IPS-18a (cell line): ENCODE data around the gene SP3.

Experiments
- H3K27ac ChIP-seq: one replicate; pipeline ENCODE4 v1.5.1; 2013; ENCODE audit warnings: low read length
- H3K27me3 ChIP-seq: one replicate; pipeline ENCODE4 v1.6.1; 2013; ENCODE audit warnings: mild to moderate bottlenecking, low read length; ENCODE audit not compliant: control insufficient read depth, insufficient read depth
- H3K36me3 ChIP-seq: one replicate; pipeline ENCODE4 v1.6.1; 2013; ENCODE audit warnings: low read depth, low read length; ENCODE audit not compliant: control insufficient read depth
- H3K4me1 ChIP-seq: one replicate; pipeline ENCODE4 v1.6.1; 2013; ENCODE audit warnings: low read depth, low read length; ENCODE audit not compliant: control insufficient read depth
- H3K4me3 ChIP-seq: one replicate; pipeline ENCODE4 v1.5.1; 2013; ENCODE audit warnings: low read length
- H3K9ac ChIP-seq: one replicate; pipeline ENCODE4 v1.6.1; 2013; ENCODE audit warnings: mild to moderate bottlenecking, low read length, moderate library complexity
- H3K9me3 ChIP-seq: one replicate; pipeline ENCODE4 v1.6.1; 2013; ENCODE audit warnings: low read depth, low read length; ENCODE audit not compliant: control insufficient read depth

SP3 gene

GRCh38 chr2:173993459-173993858, 28.3 kb upstream of the SP3 start:
- no peak overlapping the region for H3K27ac ChIP-seq

GRCh38 chr2:173991856-173992588, 26.8 kb upstream of the SP3 start:
- H3K36me3 ChIP-seq: no peaks in the 10 kb centered on the region
- no peaks in the 10 kb centered on the region for H3K9me3 ChIP-seq
- H3K27ac ChIP-seq: no peak overlapping the region
- no peaks in the 10 kb centered on the region for H3K4me1 ChIP-seq
- H3K9ac ChIP-seq: no peak overlapping the region
- H3K27me3 ChIP-seq: no peaks in the 10 kb centered on the region
- H3K4me3 ChIP-seq: no peak overlapping the region

More at GRCh38 chr2:173993459-173993858, 28.3 kb upstream of the SP3 start:
- no peaks in the 10 kb centered on the region for H3K36me3 ChIP-seq
- H3K27me3 ChIP-seq: no peaks in the 10 kb centered on the region
- H3K9me3 ChIP-seq: no peaks in the 10 kb centered on the region
- H3K9ac ChIP-seq: no peak overlapping the region
- no peak overlapping the region for H3K4me3 ChIP-seq
- H3K4me1 ChIP-seq: no peaks in the 10 kb centered on the region

GRCh38 chr2:173990970-173991819, 26.0 kb upstream of the SP3 start:
- Histone ChIP-seq H3K27ac (no peak overlapping the region), H3K4me3 (no peak overlapping the region)

GRCh38 chr2:173990245-173990644, 25.1 kb upstream of the SP3 start:
- Histone ChIP-seq H3K36me3 (no peaks in the 10 kb centered on the region), H3K27ac (no peak overlapping the region), H3K27me3 (no peaks in the 10 kb centered on the region), H3K4me1 (no peaks in the 10 kb centered on the region), H3K4me3 (no peak overlapping the region), H3K9ac (no peak overlapping the region), H3K9me3 (no peaks in the 10 kb centered on the region)

More at GRCh38 chr2:173990970-173991819, 26.0 kb upstream of the SP3 start:
- no peaks in the 10 kb centered on the region for H3K4me1 ChIP-seq
- H3K9ac ChIP-seq: no peak overlapping the region
- no peaks in the 10 kb centered on the region for H3K9me3 ChIP-seq
- H3K27me3 ChIP-seq: no peaks in the 10 kb centered on the region
- no peaks in the 10 kb centered on the region for H3K36me3 ChIP-seq

GRCh38 chr2:173989884-173990215, 24.7 kb upstream of the SP3 start:
- Histone ChIP-seq H3K9ac (no peak overlapping the region), H3K9me3 (no peaks in the 10 kb centered on the region), H3K4me3 (no peak overlapping the region), H3K27me3 (no peaks in the 10 kb centered on the region), H3K27ac (no peak overlapping the region), H3K36me3 (no peaks in the 10 kb centered on the region), H3K4me1 (no peaks in the 10 kb centered on the region)

GRCh38 chr2:173989160-173989883, 24.1 kb upstream of the SP3 start:
- H3K9ac ChIP-seq: no peak overlapping the region
- no peaks in the 10 kb centered on the region for H3K36me3 ChIP-seq
- no peaks in the 10 kb centered on the region for H3K4me1 ChIP-seq
- no peaks in the 10 kb centered on the region for H3K27me3 ChIP-seq
- no peaks in the 10 kb centered on the region for H3K9me3 ChIP-seq
- no peak overlapping the region for H3K27ac ChIP-seq
- H3K4me3 ChIP-seq: no peak overlapping the region

- no peak overlapping the region for H3K27ac ChIP-seq
- no peaks in the 10 kb centered on the region for H3K9me3 ChIP-seq
- no peaks in the 10 kb centered on the region for H3K27me3 ChIP-seq
- H3K9ac ChIP-seq: no peak overlapping the region
- H3K36me3 ChIP-seq: no peaks in the 10 kb centered on the region
- peaks cover 8% of the 10 kb centered on the region for H3K4me1 ChIP-seq
- no peak overlapping the region for H3K4me3 ChIP-seq
Measured at GRCh38 chr2:173986805-173987204, 21.6 kb upstream of the SP3 start.

GRCh38 chr2:173985605-173985992, 20.4 kb upstream of the SP3 start:
- H3K27me3 ChIP-seq: no peaks in the 10 kb centered on the region
- no peaks in the 10 kb centered on the region for H3K9me3 ChIP-seq
- H3K9ac ChIP-seq: no peak overlapping the region
- no peak overlapping the region for H3K27ac ChIP-seq
- no peaks in the 10 kb centered on the region for H3K36me3 ChIP-seq
- H3K4me1 ChIP-seq: peaks cover 8% of the 10 kb centered on the region
- H3K4me3 ChIP-seq: no peak overlapping the region

- H3K27ac ChIP-seq: no peak overlapping the region
- H3K9me3 ChIP-seq: no peaks in the 10 kb centered on the region
- H3K9ac ChIP-seq: no peak overlapping the region
- peaks cover 8% of the 10 kb centered on the region for H3K4me1 ChIP-seq
- H3K27me3 ChIP-seq: no peaks in the 10 kb centered on the region
- H3K36me3 ChIP-seq: no peaks in the 10 kb centered on the region
- H3K4me3 ChIP-seq: no peak overlapping the region
Measured at GRCh38 chr2:173984866-173985604, 19.9 kb upstream of the SP3 start.

- no peak overlapping the region for H3K4me3 ChIP-seq
- no peak overlapping the region for H3K9ac ChIP-seq
- peaks cover 8% of the 10 kb centered on the region for H3K4me1 ChIP-seq
- H3K27me3 ChIP-seq: no peaks in the 10 kb centered on the region
- no peaks in the 10 kb centered on the region for H3K36me3 ChIP-seq
- no peak overlapping the region for H3K27ac ChIP-seq
- no peaks in the 10 kb centered on the region for H3K9me3 ChIP-seq
Measured at GRCh38 chr2:173983391-173983871, 18.3 kb upstream of the SP3 start.

- Histone ChIP-seq H3K9me3 (no peaks in the 10 kb centered on the region), H3K4me1 (peaks cover 8% of the 10 kb centered on the region), H3K27me3 (no peaks in the 10 kb centered on the region), H3K9ac (no peak overlapping the region), H3K36me3 (no peaks in the 10 kb centered on the region), H3K27ac (no peak overlapping the region), H3K4me3 (no peak overlapping the region)
Measured at GRCh38 chr2:173982918-173983317, 17.7 kb upstream of the SP3 start.
